B cell (primary cell): ENCODE measurements around the gene CHD6. TPM values are rescaled to one million over a fixed set of nuclear protein-coding genes. Genes with fewer than 3 reads are reported as not detected.

Source experiments
- ATAC-seq: fragments of 200-7000 bp; cut with Tn5 transposase; one replicate; pipeline ENCODE4 v1.10.0; 2021; ENCODE audit warnings: low read depth, mild to moderate bottlenecking, moderate number of reproducible peaks, moderate library complexity
- CTCF ChIA-PET: fragments of 350-600 bp; sonication (Branson Sonifier 250); formaldehyde crosslinking; loops from one replicate; lab custom pipeline; 2021; ENCODE audit warnings: antibody characterized with exemption, inconsistent platforms; lab: Charles Lee
- POLR2A ChIA-PET: fragments of 350-600 bp; sonication (Branson Sonifier 250); formaldehyde crosslinking; loops from one replicate; lab custom pipeline; 2021; ENCODE audit warnings: antibody characterized with exemption; lab: Charles Lee
- DNase-seq: peaks from one replicate; pipeline ENCODE4 v3.0.0; 2013
- H2AFZ ChIP-seq: 2 replicates; pipeline ENCODE4 v1.6.1; 2012; ENCODE audit warnings: mild to moderate bottlenecking, low read depth, low read length; ENCODE audit not compliant: insufficient read depth, poor library complexity, severe bottlenecking
- H3K27ac ChIP-seq, 2 donors: 1 replicate in 1 of 2; 2 replicates in 1 of 2; pipeline ENCODE4 v1.5.1; 2012 to 2013; ENCODE audit warnings: low read length in 2 of 2, mild to moderate bottlenecking in 2 of 2, moderate library complexity in 1 of 2
- H3K27me3 ChIP-seq, 4 experiments: fragments of 200-600 bp in 1 of 4; sonication (generic) in 1 of 4; replicated peaks in 1 of 4; 1 replicate in 2 of 4; 2 replicates in 2 of 4; pipeline versions ENCODE4 v1.6.1 to v1.7.0; 2013 to 2016; ENCODE audit warnings: low read length in 3 of 4, mild to moderate bottlenecking in 2 of 4, mixed read lengths in 1 of 4, moderate library complexity in 1 of 4; ENCODE audit not compliant: insufficient read depth in 4 of 4, control insufficient read depth in 3 of 4; ENCODE audit errors: control extremely low read depth in 1 of 4
- H3K36me3 ChIP-seq, 2 experiments: replicated peaks in 1 of 2; 1 replicate in 1 of 2; 2 replicates in 1 of 2; pipeline versions ENCODE4 v1.6.1 to v1.7.1; 2013; ENCODE audit warnings: low read length in 1 of 2; ENCODE audit not compliant: insufficient read depth in 2 of 2, control insufficient read depth in 1 of 2; ENCODE audit errors: control extremely low read depth in 1 of 2, extremely low read depth in 1 of 2
- H3K4me1 ChIP-seq, 2 donors: fragments of 200-600 bp in 1 of 2; sonication (generic) in 1 of 2; 1 replicate in 1 of 2; 2 replicates in 1 of 2; pipeline versions ENCODE4 v1.5.1 to v1.6.1; 2013 to 2017; ENCODE audit warnings: low read length in 2 of 2; ENCODE audit not compliant: control insufficient read depth in 2 of 2, insufficient read depth in 2 of 2
- H3K4me2 ChIP-seq: replicated peaks from 2 replicates; pipeline ENCODE3; 2012; ENCODE audit warnings: mild to moderate bottlenecking, low read depth, low read length; ENCODE audit not compliant: poor library complexity, severe bottlenecking
- H3K4me3 ChIP-seq, 5 experiments: fragments of 200-600 bp in 1 of 5; sonication (generic) in 1 of 5; 1 replicate in 3 of 5; 2 replicates in 2 of 5; pipeline versions ENCODE4 v1.5.1 to v1.7.0; 2011 to 2016; ENCODE audit warnings: low read length in 4 of 5, mild to moderate bottlenecking in 4 of 5, low read depth in 2 of 5, control low read depth in 1 of 5, moderate library complexity in 1 of 5; ENCODE audit not compliant: insufficient read depth in 1 of 5; ENCODE audit errors: control extremely low read depth in 1 of 5, extremely low read depth in 1 of 5
- H3K79me2 ChIP-seq: fragments of 200-600 bp; sonication (generic); one replicate; pipeline ENCODE4 v1.6.0; 2016; ENCODE audit warnings: low read length; ENCODE audit not compliant: control insufficient read depth, insufficient read depth
- H3K9ac ChIP-seq: fragments of 200-600 bp; sonication (generic); 2 replicates; pipeline ENCODE4 v1.6.1; 2017; ENCODE audit warnings: mild to moderate bottlenecking, low read length, moderate library complexity
- H3K9me3 ChIP-seq, 3 donors: one replicate each; pipeline versions ENCODE4 v1.6.1 to v1.7.1; 2013; ENCODE audit warnings: low read length in 2 of 3; ENCODE audit not compliant: control insufficient read depth in 2 of 3, insufficient read depth in 1 of 3; ENCODE audit errors: control extremely low read depth in 1 of 3
- H4K20me1 ChIP-seq: 2 replicates; pipeline ENCODE4 v1.6.0; 2012; ENCODE audit warnings: mild to moderate bottlenecking, low read length; ENCODE audit not compliant: insufficient read depth, control insufficient read depth, poor library complexity, severe bottlenecking
- H3K27ac Mint-ChIP-seq: one replicate; pipeline ENCODE4 v1.8.0; 2021; ENCODE audit warnings: mixed read lengths
- H3K27me3 Mint-ChIP-seq: one replicate; pipeline ENCODE4 v1.8.0; 2021; ENCODE audit warnings: mixed read lengths
- H3K4me1 Mint-ChIP-seq: one replicate; pipeline ENCODE4 v1.8.0; 2021; ENCODE audit warnings: mixed read lengths
- H3K4me3 Mint-ChIP-seq: one replicate; pipeline ENCODE4 v1.8.0; 2021; ENCODE audit warnings: mixed read lengths
- H3K9me3 Mint-ChIP-seq: one replicate; pipeline ENCODE4 v1.8.0; 2022; ENCODE audit warnings: mixed read lengths; ENCODE audit not compliant: insufficient read depth
- EZH2 ChIP-seq: IDR thresholded peaks from 2 replicates; pipeline ENCODE4 v1.6.1; 2012; ENCODE audit warnings: borderline replicate concordance, low read depth, mild to moderate bottlenecking, moderate library complexity, low read length; ENCODE audit not compliant: insufficient read depth, poor library complexity, severe bottlenecking
- WGBS: methylation state at CpG from one replicate; pipeline ENCODE4 v1.1.5; 2013; ENCODE audit warnings: missing lambda C conversion rate; ENCODE audit not compliant: insufficient coverage; 5-methylcytosine and 5-hydroxymethylcytosine counted together
- intact Hi-C: fragments of 100-400 bp; cut with micrococcal nuclease; formaldehyde crosslinking; loops from one replicate; pipeline ENCODE4 v1.10.0; 2022
- polyA plus RNA-seq: library from polyadenylated mRNA; depleted of rRNA; stranded (reverse); fragments of >200 nt; gene quantifications from 2 replicates; pipeline ENCODE4 v1.2.3, GENCODE V29; 2012
- total RNA-seq, 2 donors: library from RNA; stranded (reverse); fragments of 120-200 nt in 1 of 2; gene quantifications; 1 replicate in 1 of 2; 2 replicates in 1 of 2; pipeline versions ENCODE4 v1.2.3 to v1.2.4, GENCODE V29; 2013 to 2022
- TF ChIP-seq, protein P1 (sequence below): fragments of 200-600 bp; IDR thresholded peaks from one replicate; pipeline ENCODE4 v1.8.0; 2022; ENCODE audit warnings: antibody characterized with exemption, mild to moderate bottlenecking

Gene CHD6
- total and polyA plus RNA-seq, 2 donors (not counting 1 experiment from before 2014, with no cell fraction given): 10.3 to 117 TPM

DNA sequence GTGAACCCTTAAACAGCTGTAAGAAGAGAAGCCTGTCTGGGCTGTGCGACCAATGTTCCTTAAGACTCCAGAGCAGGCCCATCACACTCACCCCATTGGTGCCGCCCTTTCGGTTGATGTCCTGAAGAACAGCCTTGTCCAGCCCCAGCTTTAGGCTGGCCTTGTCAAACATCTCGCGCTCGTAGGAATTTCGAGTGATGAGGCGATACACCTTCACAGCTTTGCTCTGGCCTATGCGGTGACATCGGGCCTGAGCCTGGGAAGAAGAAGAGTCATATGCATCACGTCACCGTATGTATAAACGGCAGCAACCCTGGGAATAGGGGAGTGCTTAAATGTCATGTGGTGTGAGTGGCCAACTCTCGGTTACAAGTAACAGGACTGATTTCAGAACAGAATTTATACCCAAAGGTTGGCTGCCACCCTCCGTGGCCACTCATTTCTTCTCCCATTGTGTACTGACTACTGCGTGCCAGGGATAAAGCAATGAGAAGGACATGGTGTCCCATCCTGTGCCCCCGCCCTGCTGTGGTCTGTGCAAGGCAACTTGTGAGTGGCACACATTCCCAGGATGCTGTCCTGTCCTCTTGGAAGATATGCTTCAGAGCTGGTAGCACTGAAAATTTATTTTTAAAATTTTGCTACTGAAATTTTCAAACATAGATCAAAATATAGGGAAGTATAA, 160.9 kb downstream of the CHD6 start:
- Mint-ChIP-seq H3K4me1 (no peaks in the 10 kb centered on the region), H3K27ac (no peak overlapping the region), H3K4me3 (no peak overlapping the region), H3K9me3 (no peaks in the 10 kb centered on the region), H3K27me3 (no peaks in the 10 kb centered on the region)
- DNase-seq: no peak
- H4K20me1 ChIP-seq: no peaks in the 10 kb centered on the region
- TF ChIP-seq, protein P1, sequence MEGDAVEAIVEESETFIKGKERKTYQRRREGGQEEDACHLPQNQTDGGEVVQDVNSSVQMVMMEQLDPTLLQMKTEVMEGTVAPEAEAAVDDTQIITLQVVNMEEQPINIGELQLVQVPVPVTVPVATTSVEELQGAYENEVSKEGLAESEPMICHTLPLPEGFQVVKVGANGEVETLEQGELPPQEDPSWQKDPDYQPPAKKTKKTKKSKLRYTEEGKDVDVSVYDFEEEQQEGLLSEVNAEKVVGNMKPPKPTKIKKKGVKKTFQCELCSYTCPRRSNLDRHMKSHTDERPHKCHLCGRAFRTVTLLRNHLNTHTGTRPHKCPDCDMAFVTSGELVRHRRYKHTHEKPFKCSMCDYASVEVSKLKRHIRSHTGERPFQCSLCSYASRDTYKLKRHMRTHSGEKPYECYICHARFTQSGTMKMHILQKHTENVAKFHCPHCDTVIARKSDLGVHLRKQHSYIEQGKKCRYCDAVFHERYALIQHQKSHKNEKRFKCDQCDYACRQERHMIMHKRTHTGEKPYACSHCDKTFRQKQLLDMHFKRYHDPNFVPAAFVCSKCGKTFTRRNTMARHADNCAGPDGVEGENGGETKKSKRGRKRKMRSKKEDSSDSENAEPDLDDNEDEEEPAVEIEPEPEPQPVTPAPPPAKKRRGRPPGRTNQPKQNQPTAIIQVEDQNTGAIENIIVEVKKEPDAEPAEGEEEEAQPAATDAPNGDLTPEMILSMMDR: no peak
- TF ChIP-seq EZH2: no peak
- WGBS: 97% methylated on average over 12 of the region's 17 CpGs
- ChIA-PET CTCF (interaction anchor here (0.6 kb wide), 1 partner anchor 243 kb away, joined by 3 read pairs; no protein-coding TSS in a partner anchor), POLR2A (no interaction called here)
- H3K9me3 ChIP-seq: peaks cover 0 to 8% (median 3%) of the 10 kb centered on the region in 3 donors
- H3K9ac ChIP-seq: no peak overlapping the region
- H2AFZ ChIP-seq: no peak overlapping the region
- H3K36me3 ChIP-seq: peaks cover 0 to 47% of the 10 kb centered on the region in 2 experiments
- H3K4me1 ChIP-seq: no peaks in the 10 kb centered on the region
- no peak overlapping the region for H3K4me3 ChIP-seq
- ATAC-seq: no peak
- H3K27ac ChIP-seq: no peak overlapping the region
- intact Hi-C loops: no loop called here
- H3K27me3 ChIP-seq: no peaks in the 10 kb centered on the region
- no peak overlapping the region for H3K4me2 ChIP-seq
- H3K79me2 ChIP-seq: no peaks in the 10 kb centered on the region

DNA sequence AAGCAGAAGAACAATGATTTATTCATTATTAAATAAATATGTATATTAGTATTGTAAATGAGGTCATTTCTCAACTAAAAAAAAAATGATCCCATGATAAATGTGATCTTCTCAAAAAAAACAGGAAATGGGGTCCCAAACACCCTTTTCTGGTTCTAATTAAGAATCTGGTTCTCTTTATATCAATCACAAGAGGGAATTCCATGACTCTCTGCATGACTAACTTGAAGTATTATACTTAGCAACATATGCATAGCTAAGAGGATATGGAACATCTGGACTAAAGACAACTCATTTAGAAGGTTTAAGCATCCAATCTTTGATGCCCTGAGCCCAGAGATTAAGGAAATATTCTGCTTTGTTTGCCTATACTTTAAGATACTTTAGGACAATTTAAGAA, 161.8 kb downstream of the CHD6 start:
- no peak overlapping the region for H3K4me3 Mint-ChIP-seq
- Histone ChIP-seq H4K20me1 (no peaks in the 10 kb centered on the region), H3K4me2 (no peak overlapping the region), H3K9ac (no peak overlapping the region), H3K4me1 (no peaks in the 10 kb centered on the region), H3K27me3 (no peaks in the 10 kb centered on the region), H3K9me3 (peaks cover 0 to 8% (median 3%) of the 10 kb centered on the region in 3 donors), H3K79me2 (no peaks in the 10 kb centered on the region), H3K4me3 (no peak overlapping the region), H3K27ac (no peak overlapping the region), H2AFZ (no peak overlapping the region), H3K36me3 (peaks cover 0 to 57% of the 10 kb centered on the region in 2 experiments)
- POLR2A ChIA-PET: no interaction called here
- no peak overlapping the region for H3K27ac Mint-ChIP-seq
- H3K4me1 Mint-ChIP-seq: no peaks in the 10 kb centered on the region
- intact Hi-C loops: no loop called here
- TF ChIP-seq, protein P1: no peak
- no peak for TF ChIP-seq EZH2
- ATAC-seq: no peak
- CTCF ChIA-PET: no interaction called here
- no peaks in the 10 kb centered on the region for H3K27me3 Mint-ChIP-seq
- H3K9me3 Mint-ChIP-seq: no peaks in the 10 kb centered on the region
- DNase-seq: no peak
